Spleen (tissue), 7 donors: ENCODE measurements around the gene KCNG2.

Source experiments
- CTCF ChIP-seq, 11 experiments: fragments of 200-600 bp in 7 of 11; fragments of 450-650 bp in 4 of 11; sonication (generic) in 4 of 11; IDR thresholded peaks in 8 of 11; conservative IDR thresholded peaks in 3 of 11; 1 replicate in 7 of 11; 2 replicates in 4 of 11; pipeline versions ENCODE4 v1.4.0 to v1.8.0; 2016 to 2021; ENCODE audit warnings: antibody characterized with exemption in 11 of 11, inconsistent platforms in 4 of 11, mild to moderate bottlenecking in 1 of 11
- POLR2A ChIP-seq, 3 donors: fragments of 450-650 bp; IDR thresholded peaks; one replicate each; pipeline ENCODE4 v1.5.1; 2017; ENCODE audit warnings: antibody characterized with exemption in 3 of 3, mild to moderate bottlenecking in 1 of 3
- donor health status: DM: no; HTN: no; CAD: no; lungs with moderate emphysema.
- donor health status: DM: no; HTN: no; CAD: no.
- donor health status: DM: no; HTN: no; CAD: no.

GRCh38 chr18:79763407-79763806 is 34.3 kb upstream of the KCNG2 start:
- TF ChIP-seq CTCF (IDR thresholded peaks at IDR 0.05 in 8 of 11, conservative IDR thresholded peaks at IDR 0.05 in 3 of 11) = no peak
- no peak for TF ChIP-seq POLR2A (IDR thresholded peaks at IDR 0.05)
